ENCODE data around the gene GRIN3B. TPM values are rescaled to one million over a fixed set of nuclear protein-coding genes. Genes with fewer than 3 reads are reported as not detected.

Gene GRIN3B
- total and polyA plus RNA-seq, 2 of the 8 experiments (the other 6 are each of a cell fraction or from before 2014, with no cell fraction given) = 0.45 to 1.0 TPM

- no peak overlapping the region for H3K27ac ChIP-seq (ENCODE audit: low read depth, low read length)
- H3K4me2 ChIP-seq (ENCODE audit: insufficient read depth in 1 of 2, low read depth in 2 of 2, low read length in 2 of 2) = peak overlapping the region; percentile 54 to 77
- no peak overlapping the region for H3K4ac ChIP-seq (replicated peaks; ENCODE audit: insufficient read length, low read depth, low read length)
- peaks cover 4% of the 10 kb centered on the region; the same call in 1 of the 2 replicates for H3K23me2 ChIP-seq (ENCODE audit: low read depth, low read length)
- H2BK20ac ChIP-seq (ENCODE audit: low read length) = no peak overlapping the region
- ChIA-PET CTCF (ENCODE audit: partially characterized antibody) (interaction anchor here (0.7 to 3.4 kb wide), 10 partner anchors 8 to 121 kb away, joined by 3 to 13 read pairs (median 3); partner anchors contain the start of gene ABCA7), POLR2A (ENCODE audit: partially characterized antibody) (interaction anchor here (0.6 to 7.3 kb wide), 23 partner anchors 11 to 1665 kb away, joined by 3 to 81 read pairs (median 3); partner anchors contain the start of genes ABCA7, CIRBP and WDR18)
- H2BK5ac ChIP-seq (ENCODE audit: low read depth, low read length) = no peak overlapping the region; the same call in 1 of the 2 replicates
- FAIRE-seq (no peak), DNase-seq (ENCODE audit: low read depth in 1 of 2, low spot score in 2 of 2) (peak in 1 of 2 experiments; percentile 77)
- no peak overlapping the region for H4K5ac ChIP-seq (ENCODE audit: insufficient read length, low read depth, low read length)
- H2AFZ ChIP-seq (ENCODE audit: low read length) = no peak overlapping the region
- no peaks in the 10 kb centered on the region for H3K79me2 ChIP-seq (ENCODE audit: control insufficient read depth in 1 of 2, insufficient read depth in 2 of 2, low read length in 2 of 2)
- 44% methylated on average over 61 of the region's 64 CpGs; no CpG with 5 or more reads in 1 of the 2 experiments for WGBS, 2 experiments (ENCODE audit: extremely low coverage in 1 of 2, insufficient coverage in 1 of 2, insufficient read length in 1 of 2, insufficient replicate concordance in 2 of 2, low coverage in 1 of 2, low lambda C conversion rate in 2 of 2, missing lambda C conversion rate in 1 of 2)
- H3K14ac ChIP-seq (ENCODE audit: insufficient read length) = no peak overlapping the region
- peaks cover 0 to 10% (median 5%) of the 10 kb centered on the region in 4 experiments; a peak in 3 of 7 replicates for H3K4me1 ChIP-seq (replicated peaks in 1 of 4; ENCODE audit: control insufficient read depth in 3 of 4, insufficient read depth in 4 of 4, low read length in 3 of 4)
- H4K91ac ChIP-seq (replicated peaks; ENCODE audit: insufficient read length, low read length) = no peak overlapping the region
- H3K4me3 ChIP-seq (ENCODE audit: extremely low read depth in 1 of 4, insufficient read depth in 2 of 4, low read depth in 3 of 4, low read length in 4 of 4) = peak overlapping the region in 3 of 4 experiments; percentile 29 to 50 (median 34); a peak in 5 of 8 replicates
- H3K56ac ChIP-seq (replicated peaks; ENCODE audit: insufficient read length, low read depth, low read length) = no peak overlapping the region
- no peak overlapping the region; the same call in 1 of the 2 replicates for H3K18ac ChIP-seq (ENCODE audit: extremely low read depth, low read length)
- H3K9ac ChIP-seq (replicated peaks in 1 of 4; ENCODE audit: extremely low read depth in 1 of 4, low read depth in 3 of 4, low read length in 3 of 4) = no peak overlapping the region
- H2BK120ac ChIP-seq (replicated peaks; ENCODE audit: low read depth, low read length) = no peak overlapping the region
- no peaks in the 10 kb centered on the region for H3K9me3 ChIP-seq (ENCODE audit: insufficient read depth in 2 of 2, low read depth in 1 of 2, low read length in 1 of 2)
- peaks cover 5 to 14% of the 10 kb centered on the region in 2 experiments for H4K20me1 ChIP-seq (replicated peaks in 1 of 2; ENCODE audit: control insufficient read depth in 1 of 2, insufficient read depth in 2 of 2, low read length in 2 of 2)
- H4K8ac ChIP-seq (ENCODE audit: extremely low read depth, insufficient read depth, low read length) = peak overlapping the region; percentile 19
- no peaks in the 10 kb centered on the region; the same call in 1 of the 2 replicates for H3K79me1 ChIP-seq (ENCODE audit: low read depth, low read length)
- peaks cover 0 to 16% (median 3%) of the 10 kb centered on the region in 4 experiments; a peak in 2 of 8 replicates for H3K36me3 ChIP-seq (ENCODE audit: control insufficient read depth in 2 of 4, insufficient read depth in 4 of 4, low read length in 3 of 4)
- no peak overlapping the region for H3K23ac ChIP-seq (ENCODE audit: insufficient read length)
- H2BK15ac ChIP-seq (ENCODE audit: low read length) = 0 out of 2 replicates have a peak overlapping the region, but pooled peaks have one; percentile 61
- H2AK5ac ChIP-seq (ENCODE audit: low read depth, low read length) = no peak overlapping the region
- peaks cover 6 to 27% (median 14%) of the 10 kb centered on the region in 4 experiments; a peak in 6 of 7 replicates for H3K27me3 ChIP-seq (replicated peaks in 1 of 4; ENCODE audit: control insufficient read depth in 3 of 4, extremely low read depth in 1 of 4, insufficient read depth in 3 of 4, low read length in 3 of 4)
- no peak overlapping the region for H2BK12ac ChIP-seq (ENCODE audit: low read depth, low read length)
- TF ChIP-seq FOSL1 (IDR thresholded peaks at IDR 0.05; ENCODE audit: insufficient read depth, low read depth, low read length) (no peak), POLR2AphosphoS5 (IDR thresholded peaks at IDR 0.05; ENCODE audit: low read depth, low read length) (peak; percentile 71; the same call in 1 of the 2 replicates), JUN (IDR thresholded peaks at IDR 0.05; ENCODE audit: low read depth, low read length) (peak; percentile 92), CREB1 (IDR thresholded peaks at IDR 0.05) (peak; percentile 86), ATF3 (IDR thresholded peaks at IDR 0.05; ENCODE audit: insufficient read depth, low read depth, low read length) (0 out of 2 replicates have a peak, but pooled peaks have one; percentile 18), SIX5 (IDR thresholded peaks at IDR 0.05; ENCODE audit: low read depth, low read length) (no peak), MAX (IDR thresholded peaks at IDR 0.05) (peak; percentile 52; the same call in 1 of the 2 replicates), HDAC6 (IDR thresholded peaks at IDR 0.05; ENCODE audit: low read depth, low read length) (no peak), GABPA (IDR thresholded peaks at IDR 0.05; ENCODE audit: borderline replicate concordance, insufficient read depth, low read length) (0 out of 2 replicates have a peak, but pooled peaks have one; percentile 22)
Observed at GRCh38 chr19:996051-996838, 4.0 kb upstream of the GRIN3B start.

Data from H1 (cell line).